HEK293T (cell line): ENCODE results near the gene CPTP.

Source experiments
- CTCF ChIA-PET: fragments of 350-600 bp; formaldehyde crosslinking; extraction: SDS; loops from one replicate; lab custom pipeline; 2021; ENCODE audit warnings: antibody characterized with exemption, inconsistent platforms; lab: Yijun Ruan, JAX
- POLR2A ChIA-PET: fragments of 350-600 bp; formaldehyde crosslinking; extraction: SDS; loops from one replicate; lab custom pipeline; 2020; ENCODE audit warnings: antibody characterized with exemption, inconsistent platforms; lab: Yijun Ruan, JAX
- DNase-seq: peaks from one replicate; pipeline ENCODE4 v3.0.0; 2012; ENCODE audit warnings: mixed read lengths; ENCODE audit errors: extremely low spot score
- ARNT ChIP-seq: fragments of 450-650 bp; IDR thresholded peaks from 2 replicates; pipeline ENCODE4 v1.6.1; 2017; ENCODE audit warnings: mild to moderate bottlenecking
- BHLHE40 ChIP-seq: fragments of 450-650 bp; IDR thresholded peaks from 2 replicates; pipeline ENCODE4 v1.6.1; 2016; ENCODE audit warnings: mild to moderate bottlenecking, moderate library complexity, borderline replicate concordance
- CTBP1 ChIP-seq: fragments of 450-650 bp; IDR thresholded peaks from 2 replicates; pipeline ENCODE4 v1.6.1; 2016; ENCODE audit warnings: borderline replicate concordance
- ELF4 ChIP-seq: fragments of 450-650 bp; IDR thresholded peaks from 2 replicates; pipeline ENCODE4 v1.6.1; 2017; ENCODE audit warnings: antibody characterized with exemption
- FOXA1 ChIP-seq: fragments of 450-650 bp; IDR thresholded peaks from 2 replicates; pipeline ENCODE4 v1.6.1; 2016; ENCODE audit warnings: mild to moderate bottlenecking
- FOXK2 ChIP-seq: fragments of 450-650 bp; IDR thresholded peaks from 2 replicates; pipeline ENCODE4 v1.6.1; 2016; ENCODE audit warnings: mild to moderate bottlenecking
- FOXM1 ChIP-seq: fragments of 450-650 bp; IDR thresholded peaks from 2 replicates; pipeline ENCODE4 v1.6.1; 2017; ENCODE audit warnings: mild to moderate bottlenecking, borderline replicate concordance
- HDGF ChIP-seq: fragments of 450-650 bp; IDR thresholded peaks from 2 replicates; pipeline ENCODE4 v1.6.1; 2017; ENCODE audit warnings: antibody characterized with exemption, borderline replicate concordance
- L3MBTL2 ChIP-seq: fragments of 450-650 bp; conservative IDR thresholded peaks from 2 replicates; pipeline ENCODE4 v1.6.1; 2016; ENCODE audit warnings: mild to moderate bottlenecking
- LEF1 ChIP-seq: fragments of 450-650 bp; IDR thresholded peaks from 2 replicates; pipeline ENCODE4 v1.6.1; 2017; ENCODE audit warnings: mild to moderate bottlenecking, borderline replicate concordance
- NFRKB ChIP-seq: fragments of 450-650 bp; IDR thresholded peaks from 2 replicates; pipeline ENCODE4 v1.6.1; 2016; ENCODE audit warnings: mild to moderate bottlenecking, moderate library complexity
- PKNOX1 ChIP-seq: fragments of 450-650 bp; IDR thresholded peaks from 2 replicates; pipeline ENCODE4 v1.6.1; 2016
- SP1 ChIP-seq: fragments of 450-650 bp; IDR thresholded peaks from 2 replicates; pipeline ENCODE4 v1.6.1; 2017
- SUZ12 ChIP-seq: fragments of 450-650 bp; IDR thresholded peaks from 2 replicates; pipeline ENCODE4 v1.6.1; 2016; ENCODE audit warnings: mild to moderate bottlenecking
- TARDBP ChIP-seq: fragments of 450-650 bp; IDR thresholded peaks from 2 replicates; pipeline ENCODE4 v1.6.1; 2016
- ZNF384 ChIP-seq: fragments of 450-650 bp; IDR thresholded peaks from 2 replicates; pipeline ENCODE4 v1.6.1; 2016

The CPTP gene

DNA sequence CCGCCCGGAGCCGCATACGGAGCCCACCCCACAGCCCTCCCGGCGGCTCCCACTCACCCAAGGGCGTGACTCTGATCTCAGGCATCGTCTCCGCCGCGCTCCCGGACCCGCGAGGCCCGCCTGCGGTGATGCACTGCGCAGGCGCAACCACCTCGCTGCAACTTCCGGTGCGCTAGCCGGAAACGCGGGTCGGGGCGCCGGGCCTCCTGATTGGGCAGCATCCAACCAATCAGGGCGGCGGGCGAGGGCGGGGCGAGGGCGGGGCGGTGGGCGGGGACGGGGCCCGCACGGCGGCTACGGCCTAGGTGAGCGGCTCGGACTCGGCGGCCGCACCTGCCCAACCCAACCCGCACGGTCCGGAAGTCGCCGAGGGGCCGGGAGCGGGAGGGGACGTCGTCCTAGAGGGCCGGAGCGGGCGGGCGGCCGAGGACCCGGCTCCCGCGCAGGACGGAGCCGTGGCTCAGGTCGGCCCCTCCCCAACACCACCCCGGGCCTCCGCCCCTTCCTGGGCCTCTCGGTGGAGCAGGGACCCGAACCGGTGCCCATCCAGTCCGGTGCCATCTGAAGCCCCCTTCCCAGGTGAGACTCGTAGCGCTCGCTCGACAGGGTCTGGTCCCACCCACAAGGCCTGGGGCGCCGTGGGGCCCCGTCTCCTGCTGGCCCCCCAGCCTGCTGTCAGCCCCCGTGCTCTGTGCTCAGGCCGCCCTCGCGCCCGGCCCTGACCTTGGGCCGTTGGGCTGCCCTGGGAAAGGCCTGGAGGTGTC lies at the start of gene CPTP, which contains the start of gene INTS11:
TSS of gene CPTP (plus strand) at position 279 of the 764 bp plus-strand sequence. CDS start 2,109 bp downstream, outside the sequence.
TSS of gene INTS11 (minus strand) at position 137 of the 764 bp plus-strand sequence. CDS start at position 85, 52 bp downstream.
- DNase-seq = peak; percentile 99
- no peak for TF ChIP-seq HDGF
- no peak for TF ChIP-seq PKNOX1
- peak; percentile 75 for TF ChIP-seq L3MBTL2
- ChIA-PET POLR2A (interaction anchor here (1.2 kb wide), 1 partner anchor 51 kb away, joined by 3 read pairs; no protein-coding TSS in a partner anchor), CTCF (no interaction called here)

GRCh38 chr1:1274931-1275431 lies 49.6 kb upstream of the CPTP start:
- CTCF ChIA-PET = no interaction called here
- POLR2A ChIA-PET = interaction anchor here (1.2 kb wide), 1 partner anchor 24 kb away, joined by 3 read pairs; no protein-coding TSS in a partner anchor

DNA sequence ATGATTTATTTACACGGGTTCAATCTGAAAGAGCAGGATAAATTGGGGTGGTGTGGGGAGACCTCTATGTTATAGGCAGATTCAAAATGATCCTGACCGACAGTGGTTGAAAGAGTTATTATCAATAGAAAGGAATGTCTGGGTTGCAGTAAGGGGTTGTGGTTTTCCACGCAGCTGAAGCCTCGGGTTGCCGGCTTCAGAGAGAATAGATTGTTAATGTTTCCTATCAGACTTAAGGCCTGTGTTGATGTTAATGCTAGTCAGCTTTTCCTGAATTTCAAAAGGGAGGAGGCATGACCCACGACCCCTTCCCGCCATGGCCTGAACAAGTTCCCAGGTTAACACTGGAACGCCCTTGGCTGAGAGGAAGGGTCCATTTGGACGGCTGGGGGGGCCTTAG lies 48.8 kb upstream of the CPTP start:
- CTCF ChIA-PET = no interaction called here
- no peak for DNase-seq
- TF ChIP-seq L3MBTL2 = no peak
- no peak for TF ChIP-seq FOXM1
- TF ChIP-seq FOXK2 = no peak
- no peak for TF ChIP-seq ELF4
- no peak for TF ChIP-seq PKNOX1
- TF ChIP-seq ARNT = no peak
- TF ChIP-seq SP1 = no peak
- no peak for TF ChIP-seq NFRKB
- TF ChIP-seq FOXA1 = no peak
- TF ChIP-seq TARDBP = no peak
- TF ChIP-seq HDGF = no peak
- no peak for TF ChIP-seq BHLHE40
- TF ChIP-seq CTBP1 = no peak
- TF ChIP-seq SUZ12 = no peak
- TF ChIP-seq ZNF384 = no peak
- POLR2A ChIA-PET = no interaction called here

More at GRCh38 chr1:1274931-1275431, 49.6 kb upstream of the CPTP start:
- no peak for DNase-seq
- no peak for TF ChIP-seq L3MBTL2
- no peak for TF ChIP-seq FOXM1
- no peak for TF ChIP-seq CTBP1
- TF ChIP-seq BHLHE40 = no peak
- TF ChIP-seq ELF4 = no peak
- TF ChIP-seq ARNT = no peak

GRCh38 chr1:1278620-1279019 lies 46.0 kb upstream of the CPTP start:
- DNase-seq = no peak
- ChIA-PET POLR2A (no interaction called here), CTCF (no interaction called here)
- TF ChIP-seq NFRKB (no peak), L3MBTL2 (no peak), HDGF (no peak), FOXM1 (no peak), BHLHE40 (no peak), SUZ12 (no peak), TARDBP (no peak)

- POLR2A ChIA-PET = no interaction called here
- DNase-seq = no peak
- CTCF ChIA-PET = no interaction called here
- TF ChIP-seq BHLHE40 = no peak
- no peak for TF ChIP-seq NFRKB
- no peak for TF ChIP-seq L3MBTL2
- TF ChIP-seq SUZ12 = no peak
- no peak for TF ChIP-seq CTBP1
- TF ChIP-seq FOXM1 = no peak
- no peak for TF ChIP-seq ELF4
- TF ChIP-seq SP1 = no peak
- no peak for TF ChIP-seq PKNOX1
- no peak for TF ChIP-seq HDGF
- no peak for TF ChIP-seq FOXA1
- TF ChIP-seq FOXK2 = no peak
- no peak for TF ChIP-seq LEF1
Measured at GRCh38 chr1:1279028-1279427, 45.6 kb upstream of the CPTP start.

GRCh38 chr1:1280782-1281481 lies 43.7 kb upstream of the CPTP start:
- POLR2A ChIA-PET = no interaction called here
- CTCF ChIA-PET = no interaction called here
- no peak for TF ChIP-seq LEF1
- TF ChIP-seq PKNOX1 = no peak
- no peak for TF ChIP-seq ELF4
- no peak for TF ChIP-seq SP1
- no peak for TF ChIP-seq HDGF
- no peak for TF ChIP-seq TARDBP
- TF ChIP-seq FOXK2 = no peak
- no peak for TF ChIP-seq L3MBTL2
- no peak for TF ChIP-seq FOXM1
- TF ChIP-seq NFRKB = no peak
- no peak for TF ChIP-seq ARNT
- no peak for TF ChIP-seq ZNF384
- TF ChIP-seq SUZ12 = no peak
- no peak for TF ChIP-seq FOXA1
- no peak for TF ChIP-seq BHLHE40
- TF ChIP-seq CTBP1 = no peak
- DNase-seq = no peak
